GM19351 (cell line): Measurements from ENCODE around the gene SCN5A.

ENCODE experiments used
- ATAC-seq: cut with Tn5 transposase; IDR thresholded peaks from one replicate; pipeline ENCODE4 v1.9.1; 2021; ENCODE audit warnings: mild to moderate bottlenecking, moderate library complexity; ENCODE audit not compliant: unreplicated experiment

The SCN5A gene

DNA sequence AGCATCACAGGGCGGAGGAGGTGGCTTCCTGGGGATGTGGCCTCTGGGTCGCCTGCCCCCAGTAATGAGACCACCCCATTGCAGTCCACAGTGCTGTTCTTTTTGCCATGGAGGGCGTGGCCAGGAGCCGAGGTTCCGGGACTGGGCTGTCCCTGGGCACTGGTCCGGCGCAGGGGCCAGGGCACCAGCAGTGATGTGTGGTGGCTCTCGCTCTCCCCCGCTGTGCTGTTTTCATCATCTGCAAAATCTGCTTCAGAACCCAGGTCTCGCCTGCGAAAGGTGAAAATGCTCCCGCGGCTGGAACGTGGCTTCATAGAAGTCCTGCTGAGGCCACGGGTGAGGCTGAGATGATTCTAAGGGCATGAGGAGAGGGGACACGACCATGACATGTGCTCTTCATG is 45.8 kb downstream of the SCN5A start:
- ATAC-seq, result no peak

DNA sequence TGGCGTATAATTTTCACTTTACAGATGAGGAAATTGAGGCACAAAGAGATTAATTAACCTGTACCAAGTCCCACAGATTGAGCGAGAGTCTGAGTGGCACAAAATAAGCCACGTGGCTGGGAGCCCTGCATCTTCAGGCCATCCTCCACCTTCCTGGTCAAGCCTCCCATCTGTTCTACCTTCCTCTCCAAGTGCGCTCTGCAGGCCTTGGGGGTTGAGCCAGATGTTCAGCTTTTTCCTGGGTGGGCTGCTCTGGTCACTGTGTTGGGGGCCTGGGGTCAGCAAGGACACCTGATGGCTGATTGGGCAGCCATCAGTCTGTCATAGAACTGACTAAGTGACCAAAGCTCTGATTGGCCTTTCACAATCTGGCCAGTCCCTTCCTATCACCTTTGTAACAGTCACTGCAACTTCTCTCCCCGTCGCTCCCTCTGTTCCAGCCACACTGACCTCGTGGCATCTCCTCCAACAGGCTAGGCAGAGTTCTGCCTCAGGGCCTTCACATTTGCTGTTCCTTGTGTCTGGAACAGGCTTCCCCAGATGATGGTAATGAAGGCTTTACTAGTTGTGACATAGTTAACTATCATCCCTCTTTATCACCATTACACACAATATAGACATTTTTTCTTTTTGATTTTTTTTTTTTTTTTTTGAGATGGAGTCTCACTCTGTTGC is 46.8 kb downstream of the SCN5A start:
- no peak for ATAC-seq

DNA sequence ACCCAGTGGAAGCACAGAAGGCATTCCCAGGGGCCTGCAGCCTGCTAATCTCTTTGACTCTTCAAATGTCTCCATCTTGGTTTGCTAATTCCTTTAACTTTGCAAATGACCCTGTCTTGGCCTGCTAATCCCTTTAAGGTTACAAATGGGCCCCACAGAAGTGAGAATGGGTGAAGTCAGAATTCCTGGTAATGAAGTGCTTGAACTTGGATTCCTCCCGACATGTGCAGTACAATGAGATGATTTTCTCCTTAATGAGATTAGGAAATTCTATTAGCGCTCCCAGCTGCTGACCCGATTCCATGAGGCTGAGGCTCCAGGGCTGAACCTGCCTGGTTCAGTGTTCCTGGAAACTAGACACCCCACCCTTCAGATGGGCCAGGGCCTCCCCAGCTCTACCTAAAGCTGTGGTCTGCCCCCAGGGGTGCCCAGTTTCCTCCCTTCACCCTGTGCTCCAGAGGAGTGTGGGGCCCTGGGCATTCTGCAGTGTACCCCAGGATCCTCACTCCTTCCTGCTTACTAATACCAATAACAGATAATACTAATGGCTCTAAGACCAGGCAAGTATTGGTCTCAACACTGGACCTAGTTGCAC is 47.4 kb downstream of the SCN5A start:
- no peak for ATAC-seq

DNA sequence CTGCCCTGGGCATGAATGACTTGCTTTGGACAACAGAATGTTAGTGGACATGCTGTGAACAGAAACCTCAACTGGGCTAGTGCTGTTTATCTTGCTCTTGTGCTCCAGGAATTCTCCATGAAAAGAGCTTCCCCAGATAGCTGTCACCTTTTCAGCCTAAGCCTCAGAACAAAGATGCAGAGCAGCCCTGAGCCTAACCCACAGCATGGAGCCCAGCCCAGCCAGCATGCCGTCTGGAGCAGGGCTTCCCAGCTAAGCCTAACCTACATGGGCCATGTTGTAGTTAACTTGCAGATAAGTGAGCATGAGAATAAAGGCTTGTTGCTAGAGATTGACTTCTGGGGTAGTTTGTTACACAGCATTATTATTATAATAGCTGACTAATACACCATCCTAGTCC is 48.9 kb downstream of the SCN5A start:
- no peak for ATAC-seq

DNA sequence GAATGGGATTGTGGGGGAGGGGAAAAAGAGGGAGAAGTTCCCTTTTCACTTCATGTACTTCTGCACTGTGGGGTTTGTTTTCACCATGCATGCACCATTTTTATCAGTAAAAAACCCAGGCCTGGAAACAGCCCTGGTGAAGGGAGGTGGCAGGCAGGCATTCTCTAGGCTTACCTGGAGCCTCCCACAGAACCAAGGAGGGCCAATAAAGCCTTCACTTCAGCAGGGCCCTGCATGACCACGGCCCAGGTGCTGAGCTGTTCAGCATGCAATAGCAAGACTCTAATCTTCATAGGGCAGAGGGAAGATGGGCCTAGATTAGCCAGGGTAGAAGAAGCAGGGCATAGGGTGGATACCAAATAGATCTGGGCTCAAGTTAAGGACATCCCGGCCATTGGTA is 49.6 kb downstream of the SCN5A start:
- ATAC-seq, result no peak

DNA sequence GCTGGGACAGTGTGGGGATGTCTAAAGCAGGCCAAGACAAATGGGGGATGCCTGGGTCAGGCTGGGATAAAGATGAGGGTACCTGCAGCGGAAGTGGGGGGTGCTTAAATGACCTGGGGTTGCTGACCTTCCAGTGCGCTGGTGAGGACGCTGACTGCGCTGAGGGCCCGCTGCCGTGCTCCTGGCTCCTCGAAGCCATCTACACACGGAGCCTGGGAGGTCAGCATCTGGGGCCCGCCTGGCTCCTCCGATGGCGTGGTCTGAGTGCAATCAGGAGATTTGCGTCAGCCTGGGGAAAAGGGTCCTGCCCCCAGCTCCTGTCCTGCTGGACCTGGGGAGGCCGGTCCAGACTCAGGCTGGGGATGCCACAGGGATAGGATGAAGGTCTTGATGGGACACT is 50.7 kb downstream of the SCN5A start:
- ATAC-seq, result no peak

DNA sequence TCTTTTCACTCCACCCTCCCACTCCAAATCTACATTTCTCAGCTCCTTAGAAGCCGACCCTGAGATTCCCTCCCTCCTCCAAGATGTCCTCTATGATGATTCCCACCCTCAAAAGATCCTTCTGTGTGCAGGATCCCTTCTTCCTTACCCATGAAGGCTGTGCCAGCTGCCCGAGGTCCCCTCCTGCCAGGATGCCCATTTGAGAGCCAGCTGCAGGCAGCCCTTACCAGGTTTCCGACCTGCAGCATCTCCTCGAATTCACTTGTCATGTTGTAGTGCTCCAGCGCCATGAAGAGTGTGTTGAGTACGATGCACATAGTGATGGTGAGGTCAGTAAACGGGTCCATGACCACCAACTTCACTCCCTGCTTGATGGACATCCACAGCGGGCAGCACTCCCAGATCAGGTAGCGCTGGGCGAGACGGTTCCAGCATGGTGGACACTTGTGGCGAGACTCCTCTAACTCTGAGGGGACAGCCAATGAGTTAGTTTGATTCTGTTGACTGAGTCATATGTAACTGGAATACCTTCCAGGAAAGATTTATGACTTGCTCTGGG is 51.9 kb downstream of the SCN5A start:
- ATAC-seq, result no peak

DNA sequence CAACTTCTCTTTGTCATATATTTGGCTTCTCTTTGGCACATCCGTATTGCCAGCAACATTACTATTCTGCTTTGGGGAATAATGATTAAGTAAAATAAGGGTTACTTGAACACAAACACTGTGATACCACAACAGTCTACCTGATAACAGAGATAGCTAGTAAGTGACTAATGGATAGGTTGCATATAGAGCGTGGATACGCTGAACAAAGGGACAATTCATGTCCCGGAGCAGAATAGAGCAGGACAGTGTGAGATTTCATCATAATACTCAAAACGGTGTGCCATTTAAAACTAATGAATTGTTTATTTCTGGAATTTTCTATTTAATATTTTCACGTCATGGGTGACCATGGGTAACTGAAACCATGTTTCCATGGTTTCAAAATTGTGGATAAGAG is 54.1 kb downstream of the SCN5A start:
- no peak for ATAC-seq

DNA sequence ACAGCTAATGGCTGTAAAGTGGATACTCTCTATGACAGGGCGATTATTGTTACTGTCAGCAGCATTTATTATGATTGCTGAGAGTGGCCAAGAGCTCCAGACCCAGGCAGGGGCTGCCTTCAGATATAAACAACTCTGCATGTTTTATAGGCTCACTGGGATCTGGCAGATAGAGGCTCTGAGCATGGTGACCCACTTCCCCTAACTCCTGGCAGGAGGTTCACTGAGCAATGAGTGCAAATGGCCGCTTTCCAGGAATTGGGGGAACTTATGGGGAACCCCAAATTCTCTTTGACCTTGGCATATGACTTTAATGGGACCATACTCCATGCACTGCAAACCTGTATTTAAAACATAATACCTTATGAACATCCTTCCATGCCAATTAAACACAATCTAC is 59.0 kb downstream of the SCN5A start:
- ATAC-seq, result no peak

DNA sequence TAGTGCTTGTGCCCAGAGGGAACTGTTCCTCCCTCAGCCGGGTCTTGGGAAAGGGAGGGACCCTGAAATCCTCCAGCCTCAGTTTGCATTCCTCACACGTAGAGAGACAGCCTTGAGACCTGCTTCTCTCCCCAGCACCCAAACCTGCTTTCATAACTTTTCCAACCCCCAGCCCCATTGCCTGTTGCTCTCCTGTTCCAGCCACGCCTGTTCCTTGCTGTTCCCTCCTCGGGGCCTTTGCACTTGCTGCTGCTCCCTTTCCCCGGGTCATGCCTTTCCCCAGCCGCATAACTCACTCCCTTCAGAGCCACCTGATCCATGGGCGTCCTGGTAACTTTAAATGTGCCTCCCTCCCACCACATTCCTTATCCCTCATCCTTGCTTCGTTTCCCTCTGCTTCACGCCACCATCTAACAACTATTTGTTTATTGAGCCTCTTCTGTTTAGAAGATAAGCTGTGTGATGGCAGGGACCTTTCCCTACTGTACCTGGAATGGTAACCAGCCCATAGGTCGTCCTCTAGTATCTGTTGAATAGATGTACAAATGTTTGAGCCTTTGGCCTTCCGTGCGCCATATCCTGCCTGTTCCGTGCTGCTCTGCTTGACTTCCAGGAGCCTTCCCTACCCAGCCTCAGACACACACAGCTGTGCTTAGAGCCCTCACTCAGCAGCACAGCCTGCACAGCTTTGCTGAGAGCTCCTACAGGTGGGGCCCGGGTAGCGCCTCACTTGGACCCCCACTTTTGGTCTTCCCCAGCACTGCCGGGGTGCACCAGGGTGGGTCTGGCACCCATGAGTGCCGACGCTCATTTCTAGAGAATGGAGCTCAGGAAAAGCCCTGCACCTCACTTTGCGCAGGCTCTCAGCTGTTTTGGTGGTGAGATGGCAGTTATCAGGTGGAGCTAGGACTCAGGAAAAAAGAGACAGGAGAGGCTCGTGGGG is 60.2 kb downstream of the SCN5A start:
- ATAC-seq, result no peak

DNA sequence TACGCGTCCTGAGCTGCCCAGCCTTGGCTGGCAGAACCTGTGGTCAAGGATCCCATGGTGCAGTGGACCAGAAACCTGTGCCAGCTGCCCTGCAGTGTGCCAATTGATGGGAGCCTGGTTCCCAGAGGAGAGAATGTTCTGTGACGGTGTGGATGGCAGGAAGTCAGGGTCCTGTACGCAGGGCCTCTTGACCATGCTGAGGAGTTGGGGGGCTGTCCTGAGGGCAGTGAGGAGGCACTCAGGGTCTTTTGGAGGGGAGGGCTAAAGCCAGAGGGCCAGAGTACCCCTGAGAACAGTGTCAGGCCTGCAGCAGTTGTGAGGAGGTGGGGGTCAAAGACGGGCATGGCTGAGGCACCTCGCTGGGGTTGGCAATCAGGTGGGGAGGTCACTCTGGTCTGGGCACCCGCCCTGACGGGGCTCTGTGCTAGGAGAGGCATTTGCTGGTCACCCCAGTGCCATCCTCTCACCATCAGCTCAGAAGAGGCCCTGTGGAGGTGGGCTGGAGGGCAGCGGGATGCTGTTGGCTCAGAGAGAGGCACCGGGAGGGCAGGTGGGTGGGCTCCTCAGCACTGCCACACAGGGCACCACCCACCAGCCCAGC is 61.0 kb downstream of the SCN5A start:
- no peak for ATAC-seq

DNA sequence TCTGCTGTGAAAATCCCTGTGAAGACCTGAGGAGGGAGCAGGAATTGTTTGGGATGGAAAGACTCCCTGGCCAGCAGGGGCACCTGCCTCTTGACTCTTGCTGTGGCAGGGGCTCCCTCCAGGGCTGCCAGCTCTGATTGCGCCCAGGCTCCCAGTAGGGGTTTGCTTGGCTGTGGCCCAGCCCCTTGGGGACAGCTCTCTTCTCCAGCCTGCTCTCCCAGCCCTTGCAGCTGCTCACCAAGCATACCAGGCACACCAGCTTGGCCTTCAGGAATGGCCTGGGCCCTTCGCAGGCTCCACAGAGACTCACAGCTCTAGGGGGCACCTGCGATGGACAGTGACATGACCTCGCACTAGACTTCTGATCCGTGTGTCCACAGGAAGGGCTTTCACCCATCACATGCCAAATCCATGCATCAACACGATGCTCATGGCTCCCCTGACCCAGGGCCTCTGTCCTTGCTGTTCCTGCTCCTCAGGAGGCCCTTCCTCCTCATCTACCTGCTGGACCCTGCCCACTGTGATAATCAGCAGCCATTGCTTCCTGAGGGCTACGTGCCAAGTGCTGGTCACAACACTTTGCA is 61.8 kb downstream of the SCN5A start:
- ATAC-seq, result no peak

DNA sequence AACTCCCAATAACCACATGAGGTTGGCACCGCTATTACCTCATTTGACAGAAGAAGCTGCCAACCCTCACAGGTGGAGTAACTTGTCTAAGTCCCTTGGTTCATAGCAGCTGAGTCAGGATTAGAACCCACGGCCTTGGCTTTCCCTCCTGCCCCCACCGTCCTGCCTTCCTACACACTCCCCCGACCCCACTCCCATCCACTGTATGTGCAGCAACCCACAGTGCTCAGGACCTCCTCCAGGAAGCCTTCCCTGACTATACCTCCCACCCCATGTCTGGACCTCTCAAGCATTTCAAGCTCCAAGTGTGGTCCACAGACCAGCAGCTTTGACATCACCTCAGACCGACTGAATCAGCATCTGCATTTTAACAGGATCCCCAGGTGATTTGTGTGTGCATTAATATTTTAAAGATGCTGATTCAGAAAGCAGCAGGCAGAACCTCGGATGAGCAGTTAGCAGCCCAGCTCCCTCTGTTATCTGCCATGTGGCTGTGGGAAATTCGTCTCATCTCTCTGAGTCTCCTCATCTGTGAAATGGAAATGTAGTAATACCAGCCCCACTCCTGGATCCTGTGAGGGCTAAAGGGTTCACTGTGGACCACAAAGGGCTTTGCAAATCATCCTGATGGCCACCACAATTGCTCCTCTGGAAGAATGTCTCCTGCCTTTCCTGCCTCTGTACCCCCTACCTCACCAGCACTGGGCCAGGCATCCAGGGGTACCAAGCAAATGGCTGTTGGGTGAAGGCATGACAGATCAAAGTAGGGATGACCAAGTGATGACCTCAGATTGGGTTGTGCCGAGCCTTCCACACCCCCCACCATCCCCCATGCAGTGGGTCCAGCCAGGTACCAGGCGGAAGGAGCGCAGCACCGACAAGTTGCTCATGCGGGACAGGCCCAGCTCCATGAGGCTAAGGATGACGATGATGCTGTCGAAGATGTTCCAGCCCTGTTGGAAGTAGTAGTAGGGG is 62.7 kb downstream of the SCN5A start:
- ATAC-seq, result no peak

DNA sequence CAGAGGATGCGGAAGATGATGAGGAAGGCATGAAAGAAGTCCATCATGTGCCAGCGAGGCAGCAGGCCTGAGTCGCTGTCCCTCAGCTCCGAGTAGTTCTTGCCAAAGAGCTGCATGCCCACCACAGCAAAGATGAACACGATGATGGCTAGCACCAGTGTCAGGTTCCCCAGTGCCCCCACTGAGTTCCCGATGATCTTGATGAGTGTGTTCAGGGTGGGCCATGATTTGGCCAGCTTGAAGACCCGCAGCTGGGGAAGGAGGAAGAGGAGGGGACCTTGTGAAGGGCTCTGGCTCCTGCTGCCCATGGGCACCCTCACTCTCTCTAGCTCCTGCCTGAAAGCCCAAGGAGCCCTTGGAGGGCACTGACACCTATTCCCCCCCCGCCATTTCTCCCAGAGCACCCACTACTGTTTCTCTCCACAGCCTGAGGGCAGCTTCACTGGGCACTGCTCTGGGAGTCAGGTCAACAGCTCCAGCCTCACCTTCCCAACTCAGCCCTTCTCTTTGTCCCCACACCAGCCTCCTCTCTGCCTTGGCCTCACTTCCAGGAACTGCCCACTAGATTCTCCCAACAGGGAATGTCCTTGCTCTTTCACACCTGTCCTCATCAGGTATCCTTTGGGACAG is 63.6 kb downstream of the SCN5A start:
- ATAC-seq, result no peak

DNA sequence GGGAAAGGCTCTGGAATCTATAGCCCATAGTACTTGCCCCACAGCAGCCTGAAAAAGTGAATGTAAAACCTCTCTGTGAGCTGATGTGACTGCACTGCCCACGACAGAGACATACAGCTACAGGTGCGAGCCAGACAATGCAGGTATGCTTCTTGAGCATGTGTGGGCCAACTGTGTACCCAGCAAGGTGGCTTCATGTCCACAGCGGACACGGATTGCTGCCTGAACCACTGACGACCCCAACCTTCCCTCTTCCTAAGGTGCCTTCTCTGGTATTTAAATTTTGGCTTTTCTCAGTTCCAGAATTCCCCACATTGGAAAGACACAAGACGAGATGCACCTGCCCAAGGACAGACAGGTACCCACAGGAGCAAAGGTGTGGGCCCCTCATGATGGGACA is 65.8 kb downstream of the SCN5A start:
- no peak for ATAC-seq

DNA sequence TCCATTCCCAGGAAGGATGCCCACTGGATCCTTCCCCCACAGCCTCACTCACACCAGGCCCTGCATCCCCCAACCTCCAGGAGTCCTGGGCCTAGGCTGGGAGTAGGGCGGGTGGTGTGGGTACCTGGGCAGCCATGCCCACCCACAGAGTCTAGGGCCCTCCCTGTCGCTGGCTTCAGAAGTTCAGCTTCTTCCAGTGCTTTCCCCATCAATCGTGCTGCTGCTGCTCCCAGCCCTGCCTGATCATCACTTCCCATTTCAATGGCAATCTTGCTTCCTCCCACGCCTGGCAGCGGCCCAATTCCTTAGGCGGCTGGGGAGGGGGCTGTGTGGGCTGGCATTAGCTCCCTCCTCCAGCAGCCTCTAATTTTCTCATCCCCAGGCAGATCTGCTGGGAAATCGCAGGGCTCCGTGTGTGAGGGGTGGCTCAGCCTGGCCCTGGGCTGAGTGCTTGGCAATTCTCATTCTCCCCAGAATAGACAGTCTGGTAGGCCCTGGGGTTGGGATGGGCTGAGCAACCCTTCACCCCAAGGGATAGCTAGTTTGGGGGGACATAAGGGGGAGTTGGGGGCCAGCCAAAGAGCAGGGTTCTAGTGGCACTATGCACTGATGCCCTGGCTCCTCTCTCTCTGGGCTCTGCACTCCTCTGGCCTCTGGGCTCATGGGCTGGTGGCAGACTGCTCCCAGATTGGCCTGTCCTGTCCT is 66.4 kb downstream of the SCN5A start:
- no peak for ATAC-seq

DNA sequence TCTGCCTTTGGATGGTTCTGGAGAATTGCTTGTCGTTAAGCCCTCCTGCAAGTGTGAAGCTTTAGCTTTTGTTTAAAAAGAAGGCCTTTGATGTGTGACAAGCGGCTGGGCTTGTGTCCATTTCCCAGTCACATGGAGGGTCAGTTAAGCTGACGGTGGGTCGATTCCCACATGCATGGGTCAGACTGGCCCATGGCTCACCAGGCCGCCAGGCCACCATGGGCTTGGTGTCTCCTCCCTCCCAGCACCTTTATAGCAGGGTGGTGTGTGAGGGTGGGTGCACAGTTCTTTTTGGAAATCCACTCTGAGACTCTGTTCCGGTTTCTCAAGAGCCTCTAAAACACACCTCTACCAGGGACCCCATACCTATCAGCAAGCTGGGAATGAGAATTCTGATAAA is 67.2 kb downstream of the SCN5A start:
- ATAC-seq, result no peak

DNA sequence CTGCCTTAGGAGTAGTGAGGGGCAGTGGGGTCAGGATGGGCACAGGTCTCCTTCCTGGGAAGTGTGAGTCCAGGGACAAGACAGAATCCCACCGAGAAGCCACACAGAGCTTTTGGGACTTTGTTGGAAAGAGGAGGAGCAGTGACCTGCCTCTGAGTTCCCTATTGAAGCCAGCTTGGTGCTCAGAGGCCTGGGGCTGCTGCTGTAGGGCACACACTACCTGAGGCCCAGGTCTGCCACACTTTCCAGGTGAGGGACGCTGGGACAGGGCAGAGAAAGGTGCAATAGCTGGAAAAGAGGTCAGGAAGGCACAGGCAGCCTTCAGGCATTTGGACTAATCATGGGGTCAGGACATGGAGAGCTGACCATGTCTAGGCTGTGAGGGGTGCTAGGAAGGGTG is 67.7 kb downstream of the SCN5A start:
- ATAC-seq, result no peak
